ENCODE measurements around the gene A4GNT.
"Not testable (repeated sequence)": the region's sequence is repeated elsewhere in the genome, so short reads cannot be mapped to it uniquely, and the experiment has no call there.

The A4GNT gene

DNA sequence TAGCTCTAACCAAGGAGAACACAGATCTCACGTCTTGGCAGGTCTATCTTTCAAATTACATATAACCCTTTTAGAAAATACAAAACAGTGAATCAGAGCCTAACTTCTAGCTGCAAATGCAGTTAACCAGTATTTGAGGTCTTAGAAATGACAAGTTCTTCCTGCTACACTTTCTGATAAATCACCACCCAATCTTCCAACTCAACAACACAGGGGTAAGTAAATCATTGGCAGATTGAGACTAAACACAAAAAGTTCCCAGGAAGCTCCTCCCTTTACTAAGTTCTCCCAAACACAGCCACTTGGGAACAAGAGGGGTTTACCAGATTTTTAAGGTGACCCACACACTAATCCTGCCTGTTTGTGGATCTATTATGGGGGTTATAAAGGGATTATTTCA lies at the start of gene A4GNT:
A4GNT (minus strand) TSS at position 152 of the 400 bp plus-strand sequence. CDS start 1,134 bp downstream, outside the sequence.
- no peak for DNase-seq

GRCh38 chr3:138180375-138181029 lies 48.3 kb upstream of the A4GNT start:
- no peak for DNase-seq

DNA sequence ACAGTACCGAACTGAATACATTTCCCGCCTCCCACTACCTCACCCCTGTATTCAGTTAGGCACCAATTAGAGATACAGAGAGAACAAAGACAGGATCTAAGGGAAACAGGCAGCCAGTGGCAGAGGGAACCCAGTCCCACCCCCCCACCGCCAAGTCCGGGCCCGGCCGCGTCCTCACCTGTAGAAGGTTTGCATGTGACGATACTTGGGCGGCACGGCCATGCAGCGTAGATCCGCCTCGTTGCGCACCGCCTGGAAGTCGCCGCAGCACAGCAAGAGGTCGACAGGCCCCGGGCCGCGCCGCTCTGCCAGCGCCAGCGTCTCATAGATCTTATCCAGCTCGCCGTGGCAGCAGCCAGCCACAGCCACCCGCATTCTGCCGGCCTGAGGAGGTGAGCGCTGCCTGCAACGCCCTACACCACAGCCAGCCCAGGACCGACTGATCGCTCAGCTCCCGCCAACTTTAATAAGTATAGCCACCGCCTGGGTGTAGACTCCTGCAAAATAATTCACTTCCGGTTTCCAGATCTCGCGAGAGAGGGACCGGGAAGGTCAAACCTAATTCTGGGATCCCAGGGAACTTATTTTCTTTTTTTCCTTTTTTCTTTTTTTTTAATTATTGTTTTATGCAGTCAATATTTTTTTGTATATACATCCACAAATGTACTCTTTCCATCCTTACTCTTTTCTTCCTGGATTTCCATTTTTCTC lies 42.4 kb upstream of the A4GNT start, which contains the start of gene DBR1:
DBR1 (minus strand) TSS at position 501 of the 711 bp plus-strand sequence; CDS start at position 375, 126 bp downstream.
- peak; percentile 89 for DNase-seq

DNA sequence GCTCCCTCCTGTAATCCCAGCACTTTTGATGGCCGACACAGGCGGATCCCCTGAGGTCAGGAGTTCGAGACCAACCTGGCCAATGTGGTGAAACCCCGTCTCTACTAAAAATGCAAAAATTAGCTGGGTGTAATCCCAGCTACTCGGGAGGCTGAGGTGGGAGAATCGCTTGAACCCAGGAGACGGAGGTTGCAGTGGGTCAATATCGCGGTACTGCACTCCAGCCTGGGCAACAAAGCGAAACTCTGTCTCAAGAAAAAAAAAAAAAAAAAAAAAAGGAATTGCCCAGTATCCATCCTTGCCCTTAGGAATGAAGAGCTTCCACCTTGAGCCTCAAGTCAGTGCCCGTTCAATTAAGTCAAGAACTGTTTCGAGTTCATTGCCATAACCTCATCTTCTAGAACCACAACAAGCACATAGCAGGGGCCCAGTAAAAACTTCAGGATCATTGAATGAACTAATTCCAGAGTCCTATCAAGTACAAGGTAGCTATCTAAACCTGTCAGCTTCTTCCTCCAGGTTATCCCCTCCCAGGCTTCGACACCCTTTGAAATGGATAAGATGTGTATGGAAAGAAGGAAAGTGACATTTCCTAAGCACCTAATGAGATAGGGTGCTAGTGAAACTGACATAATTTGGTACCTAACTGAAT lies 41.7 kb upstream of the A4GNT start:
- no peak for DNase-seq

GRCh38 chr3:138172625-138173024 lies 40.4 kb upstream of the A4GNT start:
- no peak for DNase-seq

- DNase-seq, result no peak
These were observed 32.9 kb upstream of the A4GNT start for GRCh38 chr3:138165061-138165460.

- no peak for DNase-seq
These were observed 25.6 kb upstream of the A4GNT start for GRCh38 chr3:138157743-138158142.

- DNase-seq, result no peak
These were observed 22.3 kb upstream of the A4GNT start for GRCh38 chr3:138154534-138154933.

- no peak for DNase-seq
These were observed 16.3 kb upstream of the A4GNT start for GRCh38 chr3:138148503-138148902.

DNA sequence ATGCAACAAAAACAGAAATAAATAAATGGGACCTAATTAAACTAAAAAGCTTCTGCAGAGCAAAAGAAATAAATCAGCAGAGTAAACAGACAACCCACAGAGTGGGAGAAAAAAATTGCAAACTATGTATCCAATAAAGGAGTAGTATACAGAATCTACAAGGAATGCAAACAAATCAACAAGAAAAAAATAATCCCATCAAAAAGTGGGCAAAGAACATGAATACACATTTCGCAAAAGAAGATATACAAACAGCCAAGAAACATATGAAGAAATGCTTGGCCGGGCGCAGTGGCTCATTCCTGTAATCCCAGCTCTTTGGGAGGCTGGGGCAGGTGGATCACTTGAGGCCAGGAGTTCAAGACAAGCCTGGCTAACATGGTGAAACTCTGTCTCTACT lies 10.0 kb upstream of the A4GNT start:
- not testable (repeated sequence) for DNase-seq

DNA sequence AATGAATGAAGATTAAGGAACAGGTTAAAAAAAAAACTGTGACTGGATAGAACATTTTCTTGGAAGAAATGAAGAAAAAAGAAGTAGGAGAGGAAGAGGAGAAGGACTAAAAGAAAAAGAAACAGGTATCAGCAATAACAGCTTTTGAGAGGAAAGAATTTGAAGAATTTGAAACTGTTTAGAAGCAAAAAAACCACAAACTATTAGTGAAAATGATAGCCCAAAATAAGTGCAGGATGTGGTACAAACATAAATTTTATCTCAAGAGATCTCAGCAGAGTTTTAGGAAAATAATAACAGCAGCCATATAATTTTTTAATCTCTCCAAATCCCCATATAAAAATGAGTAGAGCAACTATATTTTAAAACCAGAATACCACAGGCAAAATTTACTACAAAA lies 8.8 kb upstream of the A4GNT start:
- no peak for DNase-seq

- no peak for DNase-seq
These were observed 7.5 kb upstream of the A4GNT start for GRCh38 chr3:138139691-138140090.

DNA sequence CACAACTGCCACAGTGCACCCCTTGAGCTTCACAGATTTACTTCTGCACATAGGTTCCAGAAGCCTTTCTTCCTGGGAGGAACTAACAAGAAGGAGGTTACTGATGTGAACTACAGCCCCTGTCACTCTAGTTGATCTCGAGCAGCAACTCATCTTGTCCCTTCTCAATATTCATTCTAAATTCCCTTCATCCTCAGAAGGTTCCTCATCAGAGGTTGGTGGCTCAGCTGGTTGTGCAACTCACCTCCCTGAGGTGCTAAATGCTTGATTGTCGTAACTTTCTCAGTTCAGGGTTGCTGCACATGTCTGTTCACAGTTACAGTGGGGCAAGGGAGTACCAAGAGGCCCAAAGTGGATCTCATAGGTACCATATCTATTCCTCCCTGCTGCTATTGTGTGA lies 5.7 kb upstream of the A4GNT start:
- DNase-seq, result no peak

GRCh38 chr3:138136201-138136600 lies 4.0 kb upstream of the A4GNT start:
- no peak for DNase-seq

DNA sequence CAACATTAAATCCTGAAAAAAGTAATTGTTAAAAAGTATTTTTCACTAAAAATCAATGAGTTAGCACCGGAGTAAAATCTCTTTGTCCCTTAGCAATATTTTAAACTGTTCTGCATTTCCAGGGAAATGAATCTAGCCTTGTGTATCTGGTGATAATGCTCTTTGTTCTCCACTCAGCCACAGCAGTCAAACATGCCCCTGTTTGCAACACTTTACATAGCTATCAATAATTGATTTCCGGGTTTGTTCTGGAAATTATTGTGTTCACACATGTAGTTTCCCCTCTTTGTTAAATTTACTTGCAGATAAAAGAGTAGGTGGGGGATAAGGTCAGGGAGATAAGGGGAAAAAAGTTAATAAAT lies 3.6 kb upstream of the A4GNT start:
- DNase-seq, result no peak

GRCh38 chr3:138135146-138135832 lies 3.1 kb upstream of the A4GNT start:
- DNase-seq, result no peak

GRCh38 chr3:138127636-138128365 lies 4.4 kb downstream of the A4GNT start:
- no peak for DNase-seq

GRCh38 chr3:138125548-138126221 lies 6.5 kb downstream of the A4GNT start:
- no peak for DNase-seq

DNA sequence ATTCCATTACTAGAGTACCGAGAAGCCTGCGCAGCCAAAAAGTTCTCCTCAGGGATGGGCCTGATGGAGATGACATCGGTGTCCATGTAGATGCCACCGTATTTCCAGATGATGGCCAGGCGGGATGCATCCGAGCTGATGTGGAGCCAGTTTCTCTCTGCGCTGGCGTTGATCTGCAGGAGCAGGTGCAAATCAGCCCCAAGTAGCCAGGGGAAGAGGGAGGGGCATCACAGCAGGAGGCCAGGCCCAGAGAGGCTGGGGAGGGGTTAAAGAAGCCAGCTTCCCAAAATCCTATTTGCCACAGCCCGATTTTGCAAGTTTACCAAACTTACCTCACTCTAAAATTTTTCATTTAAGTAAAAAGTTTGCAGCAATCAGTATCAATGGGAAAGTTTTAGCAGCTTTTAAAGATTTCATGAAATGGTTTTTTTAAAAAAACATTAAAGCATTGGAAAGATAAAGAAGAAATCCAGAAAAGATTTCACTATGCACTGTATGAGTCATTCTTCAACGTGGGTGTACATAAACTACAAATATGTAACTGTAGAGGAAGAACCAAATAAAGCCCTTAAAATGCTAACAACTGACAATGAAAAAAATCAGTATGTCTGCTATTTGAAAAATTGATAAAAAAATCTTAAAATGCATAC lies 7.4 kb downstream of the A4GNT start:
- DNase-seq, result no peak

DNA sequence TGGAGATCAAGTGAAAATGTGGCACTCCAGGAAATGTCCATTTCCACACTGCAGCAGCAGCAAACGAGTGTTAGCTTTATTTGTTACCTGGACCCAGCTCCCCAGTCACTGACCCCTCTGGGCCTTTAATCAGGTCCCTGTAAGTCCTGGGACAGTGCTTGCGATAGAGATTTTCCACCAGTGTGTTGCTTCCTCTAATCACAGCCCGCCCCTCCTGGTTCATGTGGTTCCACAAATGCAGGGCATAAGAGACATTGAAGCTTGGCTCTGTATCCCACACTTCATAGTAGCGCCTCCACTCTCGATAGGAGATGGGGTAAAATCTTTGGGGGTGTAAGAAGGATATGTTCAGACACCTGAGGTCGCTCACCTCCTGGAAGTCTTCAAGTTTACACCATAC lies 8.0 kb downstream of the A4GNT start:
- no peak for DNase-seq

GRCh38 chr3:138119423-138119766 lies 12.8 kb downstream of the A4GNT start:
- DNase-seq, result no peak
